ENCODE data around the gene SLC6A4.
"Not testable (repeated sequence)": the region's sequence is repeated elsewhere in the genome, so short reads cannot be mapped to it uniquely, and the experiment has no call there.

The SLC6A4 gene

GRCh38 chr17:30158896-30159625 lies 76.4 kb downstream of the SLC6A4 start:
- no CpG with 5 or more reads among the region's 3 CpGs for WGBS (ENCODE audit: insufficient coverage)
- Histone ChIP-seq H3K4me3 (ENCODE audit: control insufficient read depth in 1 of 7, extremely low read depth in 1 of 7, insufficient read depth in 4 of 7, low read depth in 2 of 7, low read length in 6 of 7) (no peak overlapping the region), H3K27me3 (replicated peaks in 2 of 5; ENCODE audit: control insufficient read depth in 4 of 5, insufficient read depth in 5 of 5, low read length in 4 of 5) (no peaks in the 10 kb centered on the region), H3K27ac (ENCODE audit: insufficient read depth in 1 of 2, low read depth in 1 of 2, low read length in 2 of 2, poor library complexity in 1 of 2, severe bottlenecking in 2 of 2) (no peak overlapping the region), H3K36me3 (ENCODE audit: control insufficient read depth in 4 of 4, insufficient read depth in 4 of 4, low read length in 3 of 4) (peaks cover under 1 to 22% (median 12%) of the 10 kb centered on the region in 4 experiments), H3K4me1 (ENCODE audit: control extremely low read depth in 1 of 4, control insufficient read depth in 4 of 4, insufficient read depth in 4 of 4, low read length in 3 of 4) (no peaks in the 10 kb centered on the region), H3K9me3 (ENCODE audit: control extremely low read depth in 1 of 5, control insufficient read depth in 4 of 5, insufficient read depth in 2 of 5, low read depth in 1 of 5, low read length in 4 of 5) (peaks cover 2 to 24% (median 6%) of the 10 kb centered on the region in 5 experiments)
- DNase-seq = no peak
- ChIA-PET CTCF (no interaction called here), POLR2A (no interaction called here)

GRCh38 chr17:30155389-30155788 lies 80.1 kb downstream of the SLC6A4 start:
- 100% methylated on average over 1 of the region's 2 CpGs for WGBS (ENCODE audit: insufficient coverage)
- Histone ChIP-seq H3K27ac (ENCODE audit: insufficient read depth in 1 of 2, low read depth in 1 of 2, low read length in 2 of 2, poor library complexity in 1 of 2, severe bottlenecking in 2 of 2) (no peak overlapping the region), H3K4me1 (ENCODE audit: control extremely low read depth in 1 of 4, control insufficient read depth in 4 of 4, insufficient read depth in 4 of 4, low read length in 3 of 4) (no peaks in the 10 kb centered on the region), H3K36me3 (ENCODE audit: control insufficient read depth in 4 of 4, insufficient read depth in 4 of 4, low read length in 3 of 4) (peaks cover 0 to 16% (median 10%) of the 10 kb centered on the region in 4 experiments), H3K4me3 (ENCODE audit: control insufficient read depth in 1 of 7, extremely low read depth in 1 of 7, insufficient read depth in 4 of 7, low read depth in 2 of 7, low read length in 6 of 7) (no peak overlapping the region), H3K9me3 (ENCODE audit: control extremely low read depth in 1 of 5, control insufficient read depth in 4 of 5, insufficient read depth in 2 of 5, low read depth in 1 of 5, low read length in 4 of 5) (peaks cover 2 to 19% (median 6%) of the 10 kb centered on the region in 5 experiments), H3K27me3 (replicated peaks in 2 of 5; ENCODE audit: control insufficient read depth in 4 of 5, insufficient read depth in 5 of 5, low read length in 4 of 5) (no peaks in the 10 kb centered on the region)
- CTCF ChIA-PET = interaction anchor here (2.4 kb wide), 1 partner anchor 9 kb away, joined by 5 read pairs; no protein-coding TSS in a partner anchor
- DNase-seq = no peak
- POLR2A ChIA-PET = no interaction called here

- POLR2A ChIA-PET = no interaction called here
- H3K27me3 ChIP-seq (replicated peaks in 2 of 5; ENCODE audit: control insufficient read depth in 4 of 5, insufficient read depth in 5 of 5, low read length in 4 of 5) = no peaks in the 10 kb centered on the region
- H3K9me3 ChIP-seq (ENCODE audit: control extremely low read depth in 1 of 5, control insufficient read depth in 4 of 5, insufficient read depth in 2 of 5, low read depth in 1 of 5, low read length in 4 of 5) = peaks cover 0 to 4% (median 0%) of the 10 kb centered on the region in 5 experiments
- H3K36me3 ChIP-seq (ENCODE audit: control insufficient read depth in 4 of 4, insufficient read depth in 4 of 4, low read length in 3 of 4) = peaks cover 2 to 10% (median 3%) of the 10 kb centered on the region in 4 experiments
- H3K4me3 ChIP-seq (ENCODE audit: control insufficient read depth in 1 of 7, extremely low read depth in 1 of 7, insufficient read depth in 4 of 7, low read depth in 2 of 7, low read length in 6 of 7) = no peak overlapping the region
- H3K27ac ChIP-seq (ENCODE audit: insufficient read depth in 1 of 2, low read depth in 1 of 2, low read length in 2 of 2, poor library complexity in 1 of 2, severe bottlenecking in 2 of 2) = no peak overlapping the region
- DNase-seq = no peak
- no peaks in the 10 kb centered on the region for H3K4me1 ChIP-seq (ENCODE audit: control extremely low read depth in 1 of 4, control insufficient read depth in 4 of 4, insufficient read depth in 4 of 4, low read length in 3 of 4)
- CTCF ChIA-PET = interaction anchor here (1.1 kb wide), 1 partner anchor 28 kb away, joined by 3 read pairs; no protein-coding TSS in a partner anchor
Measured at GRCh38 chr17:30153463-30153862, 82.0 kb downstream of the SLC6A4 start.

DNA sequence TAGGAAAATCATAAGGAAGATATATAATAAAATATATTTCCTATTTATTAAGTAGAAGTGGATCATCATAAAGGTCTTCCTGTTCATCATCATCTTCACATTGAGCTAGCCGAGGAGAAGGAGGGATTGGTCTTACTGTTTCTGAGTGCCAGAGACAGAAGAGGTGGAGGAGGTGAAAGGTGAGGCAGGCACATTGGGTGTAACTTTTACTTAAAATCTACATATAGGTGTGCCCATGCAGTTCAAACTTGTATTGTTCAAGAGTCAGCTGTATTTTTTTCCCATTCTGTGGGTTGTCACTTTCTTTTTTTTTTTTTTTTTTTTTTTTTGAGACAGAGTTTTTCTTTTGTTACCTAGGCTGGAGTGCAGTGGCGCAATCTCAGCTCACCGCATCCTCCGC lies 84.0 kb downstream of the SLC6A4 start:
- Histone ChIP-seq H3K9me3 (ENCODE audit: control extremely low read depth in 1 of 5, control insufficient read depth in 4 of 5, insufficient read depth in 2 of 5, low read depth in 1 of 5, low read length in 4 of 5) (no peaks in the 10 kb centered on the region), H3K27ac (ENCODE audit: insufficient read depth in 1 of 2, low read depth in 1 of 2, low read length in 2 of 2, poor library complexity in 1 of 2, severe bottlenecking in 2 of 2) (no peak overlapping the region), H3K4me3 (ENCODE audit: control insufficient read depth in 1 of 7, extremely low read depth in 1 of 7, insufficient read depth in 4 of 7, low read depth in 2 of 7, low read length in 6 of 7) (no peak overlapping the region), H3K4me1 (ENCODE audit: control extremely low read depth in 1 of 4, control insufficient read depth in 4 of 4, insufficient read depth in 4 of 4, low read length in 3 of 4) (no peaks in the 10 kb centered on the region), H3K36me3 (ENCODE audit: control insufficient read depth in 4 of 4, insufficient read depth in 4 of 4, low read length in 3 of 4) (peaks cover 2 to 10% (median 3%) of the 10 kb centered on the region in 4 experiments), H3K27me3 (replicated peaks in 2 of 5; ENCODE audit: control insufficient read depth in 4 of 5, insufficient read depth in 5 of 5, low read length in 4 of 5) (no peaks in the 10 kb centered on the region)
- ChIA-PET CTCF (interaction anchor here (1.1 kb wide), 1 partner anchor 16 kb away, joined by 3 read pairs; no protein-coding TSS in a partner anchor), POLR2A (no interaction called here)
- no peak for DNase-seq
- WGBS (ENCODE audit: insufficient coverage) = 100% methylated on average over 4 of the region's 4 CpGs

GRCh38 chr17:30148376-30148775 lies 87.1 kb downstream of the SLC6A4 start:
- no peaks in the 10 kb centered on the region for H3K4me1 ChIP-seq (ENCODE audit: control extremely low read depth in 1 of 4, control insufficient read depth in 4 of 4, insufficient read depth in 4 of 4, low read length in 3 of 4)
- ChIA-PET POLR2A (no interaction called here), CTCF (interaction anchor here (1.0 kb wide), 1 partner anchor 24 kb away, joined by 3 read pairs; no protein-coding TSS in a partner anchor)
- WGBS (ENCODE audit: insufficient coverage) = 100% methylated on average over 1 of the region's 1 CpG
- no peak overlapping the region for H3K4me3 ChIP-seq (ENCODE audit: control insufficient read depth in 1 of 7, extremely low read depth in 1 of 7, insufficient read depth in 4 of 7, low read depth in 2 of 7, low read length in 6 of 7)
- H3K36me3 ChIP-seq (ENCODE audit: control insufficient read depth in 4 of 4, insufficient read depth in 4 of 4, low read length in 3 of 4) = peaks cover 2 to 6% (median 3%) of the 10 kb centered on the region in 4 experiments
- H3K27ac ChIP-seq (ENCODE audit: insufficient read depth in 1 of 2, low read depth in 1 of 2, low read length in 2 of 2, poor library complexity in 1 of 2, severe bottlenecking in 2 of 2) = no peak overlapping the region
- H3K9me3 ChIP-seq (ENCODE audit: control extremely low read depth in 1 of 5, control insufficient read depth in 4 of 5, insufficient read depth in 2 of 5, low read depth in 1 of 5, low read length in 4 of 5) = no peaks in the 10 kb centered on the region
- H3K27me3 ChIP-seq (replicated peaks in 2 of 5; ENCODE audit: control insufficient read depth in 4 of 5, insufficient read depth in 5 of 5, low read length in 4 of 5) = no peaks in the 10 kb centered on the region
- no peak for DNase-seq

DNA sequence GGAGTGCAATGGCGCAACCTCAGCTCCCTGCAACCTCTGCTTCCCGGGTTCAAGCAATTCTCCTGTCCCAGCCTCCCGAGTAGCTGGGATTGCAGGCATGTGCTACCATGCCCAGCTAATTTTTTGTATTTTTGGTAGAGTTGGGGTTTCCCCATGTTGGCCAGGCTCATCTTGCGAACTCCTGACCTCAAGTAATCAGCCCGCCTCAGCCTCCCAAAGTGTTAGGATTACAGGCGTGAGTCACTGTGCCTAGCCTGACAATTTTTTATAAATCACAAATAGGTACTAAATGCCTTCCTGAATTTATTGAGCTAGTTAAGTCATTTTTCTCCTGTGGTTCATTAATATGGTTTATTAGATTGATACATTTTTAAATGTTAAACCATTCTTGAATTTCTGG lies 87.6 kb downstream of the SLC6A4 start:
- H3K27ac ChIP-seq (ENCODE audit: insufficient read depth in 1 of 2, low read depth in 1 of 2, low read length in 2 of 2, poor library complexity in 1 of 2, severe bottlenecking in 2 of 2); POLR2A ChIA-PET; H3K9me3 ChIP-seq (ENCODE audit: control extremely low read depth in 1 of 5, control insufficient read depth in 4 of 5, insufficient read depth in 2 of 5, low read depth in 1 of 5, low read length in 4 of 5); H3K27me3 ChIP-seq (replicated peaks in 2 of 5; ENCODE audit: control insufficient read depth in 4 of 5, insufficient read depth in 5 of 5, low read length in 4 of 5); H3K36me3 ChIP-seq (ENCODE audit: control insufficient read depth in 4 of 4, insufficient read depth in 4 of 4, low read length in 3 of 4); H3K4me3 ChIP-seq (ENCODE audit: control insufficient read depth in 1 of 7, extremely low read depth in 1 of 7, insufficient read depth in 4 of 7, low read depth in 2 of 7, low read length in 6 of 7); H3K4me1 ChIP-seq (ENCODE audit: control extremely low read depth in 1 of 4, control insufficient read depth in 4 of 4, insufficient read depth in 4 of 4, low read length in 3 of 4): not testable (repeated sequence)
- 100% methylated on average over 2 of the region's 6 CpGs for WGBS (ENCODE audit: insufficient coverage)
- DNase-seq = peak in 1 of 3 donors; percentile 14
- CTCF ChIA-PET = interaction anchor here (0.7 to 1.0 kb wide), 2 partner anchors 23 to 48 kb away, joined by 3 read pairs; no protein-coding TSS in a partner anchor
